Activated CD4-positive, alpha-beta T cell treated with anti-CD3 and anti-CD28 coated beads, Interleukin-2, amount 10 ng/mL, durations not matched to agents 7 days and 5 days (primary cell): ENCODE data around the gene YKT6. TPM values are rescaled to one million over a fixed set of nuclear protein-coding genes. Genes with fewer than 3 reads are reported as not detected.

ENCODE experiments used
- CTCF ChIA-PET: fragments of 350-600 bp; sonication (Branson Sonifier 250); formaldehyde crosslinking; loops from one replicate; lab custom pipeline; 2021; ENCODE audit warnings: antibody characterized with exemption; lab: Charles Lee
- POLR2A ChIA-PET: fragments of 350-600 bp; sonication (Branson Sonifier 250); formaldehyde crosslinking; loops from one replicate; lab custom pipeline; 2021; ENCODE audit warnings: antibody characterized with exemption; lab: Charles Lee
- DNase-seq: peaks from one replicate; pipeline ENCODE4 v3.0.0-alpha.2; 2020
- H3K27ac Mint-ChIP-seq: one replicate; pipeline ENCODE4 v1.8.0; 2021; ENCODE audit warnings: mild to moderate bottlenecking, moderate library complexity, mixed read lengths
- H3K27me3 Mint-ChIP-seq: one replicate; pipeline ENCODE4 v1.8.0; 2021; ENCODE audit warnings: mixed read lengths
- H3K36me3 Mint-ChIP-seq: one replicate; pipeline ENCODE4 v1.8.0; 2021; ENCODE audit warnings: low read depth, mixed read lengths
- H3K4me1 Mint-ChIP-seq: one replicate; pipeline ENCODE4 v1.8.0; 2021; ENCODE audit warnings: mixed read lengths
- H3K4me3 Mint-ChIP-seq: one replicate; pipeline ENCODE4 v1.8.0; 2021; ENCODE audit warnings: mild to moderate bottlenecking, moderate library complexity, mixed read lengths
- H3K9me3 Mint-ChIP-seq: one replicate; pipeline ENCODE4 v1.8.0; 2021; ENCODE audit warnings: mixed read lengths
- total RNA-seq, 2 experiments: library from RNA; stranded (reverse); gene quantifications; one replicate each; pipeline ENCODE4 v1.2.3, GENCODE V29; 2021

Gene YKT6
- total RNA-seq = 10 to 100 TPM; 62.6 to 63.3 TPM

- H3K4me3 Mint-ChIP-seq = peak within 1 kb of the TSS; percentile 86
- H3K27me3 Mint-ChIP-seq = peaks cover 9% of the 10 kb centered on the region
- H3K36me3 Mint-ChIP-seq = peaks cover 20% of the 10 kb centered on the region
- peaks cover 33% of the 10 kb centered on the region for H3K4me1 Mint-ChIP-seq
- CTCF ChIA-PET = interaction anchor here (0.6 to 2.0 kb wide), 11 partner anchors 11 to 435 kb away, joined by 3 to 6 read pairs (median 4); partner anchors contain the start of gene NUDCD3
- no peaks in the 10 kb centered on the region for H3K9me3 Mint-ChIP-seq
- POLR2A ChIA-PET = interaction anchor here (0.5 to 0.7 kb wide), 2 partner anchors 103 to 176 kb away, joined by 3 read pairs; no protein-coding TSS in a partner anchor
- DNase-seq = peak; percentile 97
- peak within 1 kb of the TSS; percentile 89 for H3K27ac Mint-ChIP-seq
These were observed at the start of gene YKT6 for GRCh38 chr7:44200699-44201461. TSS of gene YKT6 (plus strand) at chr7:44200978. CDS start at chr7:44201136, 158 bp downstream.

- no peak for DNase-seq
- H3K36me3 Mint-ChIP-seq = no peaks in the 10 kb centered on the region
- no peaks in the 10 kb centered on the region for H3K9me3 Mint-ChIP-seq
- peak overlapping the region; percentile 46 for H3K27ac Mint-ChIP-seq
- ChIA-PET CTCF (interaction anchor here (0.8 kb wide), 1 partner anchor 12 kb away, joined by 3 read pairs; no protein-coding TSS in a partner anchor), POLR2A (no interaction called here)
- peaks cover 3% of the 10 kb centered on the region for H3K27me3 Mint-ChIP-seq
- H3K4me1 Mint-ChIP-seq = no peaks in the 10 kb centered on the region
- H3K4me3 Mint-ChIP-seq = no peak overlapping the region
These were observed 48.8 kb upstream of the YKT6 start for GRCh38 chr7:44151956-44152355.

- CTCF ChIA-PET = interaction anchor here (0.8 to 1.5 kb wide), 5 partner anchors 9 to 23 kb away, joined by 3 to 4 read pairs (median 3); no protein-coding TSS in a partner anchor
- Mint-ChIP-seq H3K4me1 (no peaks in the 10 kb centered on the region), H3K27me3 (peaks cover 3% of the 10 kb centered on the region), H3K27ac (no peak overlapping the region), H3K36me3 (no peaks in the 10 kb centered on the region), H3K9me3 (no peaks in the 10 kb centered on the region), H3K4me3 (no peak overlapping the region)
- no peak for DNase-seq
- POLR2A ChIA-PET = no interaction called here
These were observed 47.5 kb upstream of the YKT6 start for GRCh38 chr7:44152971-44153947.

- H3K27me3 Mint-ChIP-seq = no peaks in the 10 kb centered on the region
- no peaks in the 10 kb centered on the region for H3K4me1 Mint-ChIP-seq
- POLR2A ChIA-PET = no interaction called here
- no peak overlapping the region for H3K4me3 Mint-ChIP-seq
- H3K27ac Mint-ChIP-seq = no peak overlapping the region
- no peaks in the 10 kb centered on the region for H3K36me3 Mint-ChIP-seq
- CTCF ChIA-PET = interaction anchor here (1.0 to 1.5 kb wide), 4 partner anchors 9 to 22 kb away, joined by 3 to 4 read pairs (median 3); no protein-coding TSS in a partner anchor
- H3K9me3 Mint-ChIP-seq = no peaks in the 10 kb centered on the region
- DNase-seq = no peak
These were observed 46.8 kb upstream of the YKT6 start for GRCh38 chr7:44153948-44154335.

- ChIA-PET POLR2A (no interaction called here), CTCF (interaction anchor here (1.2 kb wide), 1 partner anchor 8 kb away, joined by 3 read pairs; no protein-coding TSS in a partner anchor)
- H3K36me3 Mint-ChIP-seq = no peaks in the 10 kb centered on the region
- H3K27ac Mint-ChIP-seq = no peak overlapping the region
- H3K27me3 Mint-ChIP-seq = no peaks in the 10 kb centered on the region
- no peaks in the 10 kb centered on the region for H3K4me1 Mint-ChIP-seq
- H3K9me3 Mint-ChIP-seq = no peaks in the 10 kb centered on the region
- no peak overlapping the region for H3K4me3 Mint-ChIP-seq
- no peak for DNase-seq
These were observed 46.1 kb upstream of the YKT6 start for GRCh38 chr7:44154703-44155102.

GRCh38 chr7:44155191-44156185 is 45.3 kb upstream of the YKT6 start:
- ChIA-PET POLR2A (no interaction called here), CTCF (no interaction called here)
- Mint-ChIP-seq H3K9me3 (no peaks in the 10 kb centered on the region), H3K4me1 (no peaks in the 10 kb centered on the region), H3K4me3 (no peak overlapping the region), H3K27me3 (no peaks in the 10 kb centered on the region), H3K27ac (no peak overlapping the region), H3K36me3 (no peaks in the 10 kb centered on the region)
- DNase-seq = no peak

GRCh38 chr7:44156453-44157010 is 44.2 kb upstream of the YKT6 start:
- no peaks in the 10 kb centered on the region for H3K4me1 Mint-ChIP-seq
- no peaks in the 10 kb centered on the region for H3K27me3 Mint-ChIP-seq
- CTCF ChIA-PET = interaction anchor here (1.9 kb wide), 1 partner anchor 10 kb away, joined by 6 read pairs; no protein-coding TSS in a partner anchor

GRCh38 chr7:44157116-44158080 is 43.4 kb upstream of the YKT6 start:
- POLR2A ChIA-PET = no interaction called here
- H3K4me1 Mint-ChIP-seq = no peaks in the 10 kb centered on the region
- no peak overlapping the region for H3K4me3 Mint-ChIP-seq
- H3K27ac Mint-ChIP-seq = no peak overlapping the region
- CTCF ChIA-PET = interaction anchor here (1.9 kb wide), 1 partner anchor 10 kb away, joined by 6 read pairs; no protein-coding TSS in a partner anchor
- H3K9me3 Mint-ChIP-seq = no peaks in the 10 kb centered on the region
- H3K27me3 Mint-ChIP-seq = no peaks in the 10 kb centered on the region
- no peak for DNase-seq
- H3K36me3 Mint-ChIP-seq = no peaks in the 10 kb centered on the region

More at GRCh38 chr7:44156453-44157010, 44.2 kb upstream of the YKT6 start:
- Mint-ChIP-seq H3K36me3 (no peaks in the 10 kb centered on the region), H3K27ac (no peak overlapping the region), H3K9me3 (no peaks in the 10 kb centered on the region), H3K4me3 (no peak overlapping the region)
- no peak for DNase-seq
- POLR2A ChIA-PET = no interaction called here

GRCh38 chr7:44158096-44158872 is 42.5 kb upstream of the YKT6 start:
- H3K4me1 Mint-ChIP-seq = no peaks in the 10 kb centered on the region
- H3K36me3 Mint-ChIP-seq = no peaks in the 10 kb centered on the region
- DNase-seq = no peak
- ChIA-PET POLR2A (no interaction called here), CTCF (interaction anchor here (1.9 kb wide), 1 partner anchor 11 kb away, joined by 6 read pairs; no protein-coding TSS in a partner anchor)
- H3K4me3 Mint-ChIP-seq = no peak overlapping the region
- H3K9me3 Mint-ChIP-seq = no peaks in the 10 kb centered on the region
- no peaks in the 10 kb centered on the region for H3K27me3 Mint-ChIP-seq
- H3K27ac Mint-ChIP-seq = no peak overlapping the region
